Ovary (tissue), 3 donors: Measurements from ENCODE around the gene LENG9.
"Not testable (repeated sequence)": the region's sequence is repeated elsewhere in the genome, so short reads cannot be mapped to it uniquely, and the experiment has no call there.

ENCODE experiments used
- CTCF ChIP-seq, 3 donors: fragments of 450-650 bp in 2 of 3; fragments of 200-600 bp in 1 of 3; IDR thresholded peaks; one replicate each; pipeline versions ENCODE4 v1.5.1 to v1.8.0; 2016 to 2022; ENCODE audit warnings: antibody characterized with exemption in 3 of 3, mild to moderate bottlenecking in 1 of 3
- POLR2A ChIP-seq: fragments of 450-650 bp; IDR thresholded peaks from one replicate; pipeline ENCODE4 v1.6.1; 2017; ENCODE audit warnings: antibody characterized with exemption, mild to moderate bottlenecking, moderate library complexity
- donor health status: DM: no; HTN: no; CAD: no.

- TF ChIP-seq CTCF (IDR thresholded peaks at IDR 0.05); POLR2A: not testable (repeated sequence)
Measured at GRCh38 chr19:54507038-54507717, 43.6 kb upstream of the LENG9 start.
